ENCODE measurements around the gene SH3RF1. TPM values are rescaled to one million over a fixed set of nuclear protein-coding genes. Genes with fewer than 3 reads are reported as not detected.

Gene SH3RF1
- total and polyA plus RNA-seq, 10 of the 15 experiments (the other 5 are each of a cell fraction or from before 2014, with no cell fraction given): 4.5 to 22.5 (median 10.4) TPM

DNA sequence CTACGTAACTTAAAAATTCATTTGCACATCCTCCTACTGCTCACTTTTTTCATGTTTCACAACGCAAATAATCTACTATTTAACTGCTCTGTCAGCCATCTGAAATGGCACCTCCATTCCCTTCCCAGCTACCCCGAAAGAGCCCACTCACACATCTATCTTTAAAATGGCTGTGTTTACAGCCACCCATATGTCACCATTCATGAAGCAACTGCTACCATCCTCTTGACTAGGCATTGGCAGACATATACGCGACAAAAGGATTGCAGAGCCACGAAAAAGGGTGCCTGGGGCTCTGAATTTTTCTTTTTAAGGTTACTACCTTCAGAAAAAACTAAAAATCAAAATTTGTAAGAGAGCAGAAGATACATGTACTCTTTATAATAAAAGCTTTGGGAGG, 11.5 kb downstream of the SH3RF1 start (continued):
- TF ChIP-seq, protein P1, sequence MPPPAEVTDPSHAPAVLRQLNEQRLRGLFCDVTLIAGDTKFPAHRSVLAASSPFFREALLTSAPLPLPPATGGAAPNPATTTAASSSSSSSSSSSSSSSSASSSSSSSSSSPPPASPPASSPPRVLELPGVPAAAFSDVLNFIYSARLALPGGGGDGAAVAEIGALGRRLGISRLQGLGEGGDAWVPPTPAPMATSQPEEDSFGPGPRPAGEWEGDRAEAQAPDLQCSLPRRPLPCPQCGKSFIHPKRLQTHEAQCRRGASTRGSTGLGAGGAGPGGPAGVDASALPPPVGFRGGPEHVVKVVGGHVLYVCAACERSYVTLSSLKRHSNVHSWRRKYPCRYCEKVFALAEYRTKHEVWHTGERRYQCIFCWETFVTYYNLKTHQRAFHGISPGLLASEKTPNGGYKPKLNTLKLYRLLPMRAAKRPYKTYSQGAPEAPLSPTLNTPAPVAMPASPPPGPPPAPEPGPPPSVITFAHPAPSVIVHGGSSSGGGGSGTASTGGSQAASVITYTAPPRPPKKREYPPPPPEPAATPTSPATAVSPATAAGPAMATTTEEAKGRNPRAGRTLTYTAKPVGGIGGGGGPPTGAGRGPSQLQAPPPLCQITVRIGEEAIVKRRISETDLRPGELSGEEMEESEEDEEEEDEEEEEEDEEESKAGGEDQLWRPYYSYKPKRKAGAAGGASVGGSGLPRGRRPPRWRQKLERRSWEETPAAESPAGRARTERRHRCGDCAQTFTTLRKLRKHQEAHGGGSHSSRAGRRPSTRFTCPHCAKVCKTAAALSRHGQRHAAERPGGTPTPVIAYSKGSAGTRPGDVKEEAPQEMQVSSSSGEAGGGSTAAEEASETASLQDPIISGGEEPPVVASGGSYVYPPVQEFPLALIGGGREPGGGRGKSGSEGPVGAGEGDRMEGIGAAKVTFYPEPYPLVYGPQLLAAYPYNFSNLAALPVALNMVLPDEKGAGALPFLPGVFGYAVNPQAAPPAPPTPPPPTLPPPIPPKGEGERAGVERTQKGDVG (CRISPR knock-in tag; IDR thresholded peaks at IDR 0.05): no peak
- TF ChIP-seq, protein P2, sequence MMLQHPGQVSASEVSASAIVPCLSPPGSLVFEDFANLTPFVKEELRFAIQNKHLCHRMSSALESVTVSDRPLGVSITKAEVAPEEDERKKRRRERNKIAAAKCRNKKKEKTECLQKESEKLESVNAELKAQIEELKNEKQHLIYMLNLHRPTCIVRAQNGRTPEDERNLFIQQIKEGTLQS (IDR thresholded peaks at IDR 0.05; ENCODE audit: borderline replicate concordance, extremely low read depth, low read depth, low read length): no peak
- TF ChIP-seq SUPT20H (IDR thresholded peaks at IDR 0.05; ENCODE audit: borderline replicate concordance, control insufficient read depth, low read depth, low read length): no peak
- no peak for TF ChIP-seq ZNF384 (IDR thresholded peaks at IDR 0.05; ENCODE audit: borderline replicate concordance, low read depth, low read length)
- no peak for TF ChIP-seq RCOR1 (conservative IDR thresholded peaks at IDR 0.05; ENCODE audit: low read depth, low read length)
- TF ChIP-seq KLF5 (IDR thresholded peaks at IDR 0.05; ENCODE audit: partially characterized antibody): no peak
- TF ChIP-seq SREBF2 (IDR thresholded peaks at IDR 0.05; ENCODE audit: low read length): no peak
- TF ChIP-seq LARP7 (IDR thresholded peaks at IDR 0.05): no peak
- TF ChIP-seq BRCA1 (IDR thresholded peaks at IDR 0.05; ENCODE audit: low read depth, low read length): no peak
- TF ChIP-seq SUZ12 (IDR thresholded peaks at IDR 0.05; ENCODE audit: unreplicated experiment): no peak

All from GM12878 (cell line).